Effector memory CD8-positive, alpha-beta T cell (primary cell): Measurements from ENCODE around the gene KAT8.

Experiments used
- ATAC-seq: fragments of 150-1000 bp; cut with Tn5 transposase; replicated peaks from 2 replicates; pipeline ENCODE4 v1.10.0; 2021; ENCODE audit warnings: mild to moderate bottlenecking, moderate library complexity
- DNase-seq, 3 experiments: peaks; one replicate each; pipeline ENCODE4 v3.0.0; 2021
- H3K27ac Mint-ChIP-seq, 2 donors: one replicate each; pipeline ENCODE4 v1.8.0; 2022; ENCODE audit warnings: mild to moderate bottlenecking in 2 of 2, mixed read lengths in 2 of 2, moderate library complexity in 2 of 2
- H3K27me3 Mint-ChIP-seq, 2 donors: one replicate each; pipeline ENCODE4 v1.8.0; 2022; ENCODE audit warnings: mixed read lengths in 2 of 2
- H3K36me3 Mint-ChIP-seq: one replicate; pipeline ENCODE4 v1.8.0; 2022; ENCODE audit warnings: mild to moderate bottlenecking, moderate library complexity, mixed read lengths; ENCODE audit not compliant: insufficient read depth
- H3K4me1 Mint-ChIP-seq, 2 donors: one replicate each; pipeline ENCODE4 v1.8.0; 2022; ENCODE audit warnings: low read depth in 2 of 2, mixed read lengths in 2 of 2
- H3K4me3 Mint-ChIP-seq, 2 donors: one replicate each; pipeline ENCODE4 v1.8.0; 2022; ENCODE audit warnings: mild to moderate bottlenecking in 2 of 2, mixed read lengths in 2 of 2, moderate library complexity in 2 of 2
- H3K9me3 Mint-ChIP-seq, 2 donors: one replicate each; pipeline ENCODE4 v1.8.0; 2022; ENCODE audit warnings: mixed read lengths in 2 of 2

Gene KAT8

GRCh38 chr16:31179219-31179746 is 61.8 kb downstream of the KAT8 start:
- H3K36me3 Mint-ChIP-seq = peaks cover 60% of the 10 kb centered on the region
- peak overlapping the region; percentile 99 for H3K4me3 Mint-ChIP-seq
- peak overlapping the region; percentile 99 to 100 for H3K27ac Mint-ChIP-seq
- DNase-seq (no peak), ATAC-seq (no peak)
- H3K4me1 Mint-ChIP-seq = peaks cover 49 to 51% of the 10 kb centered on the region in 2 donors
- H3K9me3 Mint-ChIP-seq = no peaks in the 10 kb centered on the region
- H3K27me3 Mint-ChIP-seq = no peaks in the 10 kb centered on the region

DNA sequence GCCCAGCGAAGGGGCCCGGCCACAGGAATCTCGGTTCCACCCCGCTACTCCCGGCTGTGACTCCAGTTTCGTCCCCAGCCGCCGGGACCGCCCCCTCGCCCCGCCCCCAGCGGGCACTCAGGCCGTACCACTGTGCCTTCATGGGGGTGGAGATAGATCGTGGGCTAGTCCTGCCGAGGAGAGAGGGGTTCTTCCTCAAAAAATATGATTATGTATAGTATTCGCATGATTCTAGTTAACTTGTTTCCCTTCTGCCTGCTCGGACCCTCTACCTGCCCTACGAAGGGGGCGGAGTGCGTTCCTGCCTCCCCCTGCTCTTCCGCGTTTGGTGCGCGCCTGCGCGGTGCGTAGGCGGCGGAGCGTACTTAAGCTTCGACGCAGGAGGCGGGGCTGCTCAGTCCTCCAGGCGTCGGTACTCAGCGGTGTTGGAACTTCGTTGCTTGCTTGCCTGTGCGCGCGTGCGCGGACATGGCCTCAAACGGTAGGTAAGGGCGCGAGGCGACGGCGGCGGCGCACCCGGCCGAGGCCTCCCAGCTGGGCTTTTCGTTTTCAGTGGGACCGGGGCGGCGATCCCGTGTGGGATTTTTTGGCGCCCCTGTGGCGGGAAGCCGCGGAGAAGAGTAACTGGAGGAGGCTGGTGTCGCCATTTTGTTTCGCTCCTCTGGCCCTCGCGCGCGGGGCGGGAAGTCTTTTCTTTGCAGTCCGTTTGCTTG is 62.4 kb downstream of the KAT8 start, which contains the start of gene FUS:
TSS of gene FUS (plus strand) at position 393 of the 713 bp plus-strand sequence. CDS start at position 469, 76 bp downstream.
- no peaks in the 10 kb centered on the region for H3K27me3 Mint-ChIP-seq
- peaks cover 52 to 55% of the 10 kb centered on the region in 2 donors for H3K4me1 Mint-ChIP-seq
- no peaks in the 10 kb centered on the region for H3K9me3 Mint-ChIP-seq
- H3K27ac Mint-ChIP-seq = peak within 1 kb of the TSS; percentile 99 to 100
- H3K36me3 Mint-ChIP-seq = peaks cover 66% of the 10 kb centered on the region
- peak within 1 kb of the TSS; percentile 99 for H3K4me3 Mint-ChIP-seq
- DNase-seq (peak; percentile 90 to 93 (median 92)), ATAC-seq (peak; percentile 62)
